Activated naive CD8-positive, alpha-beta T cell treated with anti-CD3 and anti-CD28 coated beads, Interleukin-2, amount 10 ng/mL, durations not matched to agents 7 days and 5 days (primary cell): ENCODE data around the gene RPE. TPM values are rescaled to one million over a fixed set of nuclear protein-coding genes. Genes with fewer than 3 reads are reported as not detected.
A peak's percentile ranks its signal among the peaks of the same experiment; 100 is the strongest.

Experiments used
- ATAC-seq: fragments of 150-1000 bp; cut with Tn5 transposase; one replicate; pipeline ENCODE4 v1.10.0; 2021; ENCODE audit warnings: low read depth, moderate library complexity
- POLR2A ChIA-PET: fragments of 350-600 bp; sonication (Branson Sonifier 250); formaldehyde crosslinking; loops from one replicate; lab custom pipeline; 2021; ENCODE audit warnings: antibody characterized with exemption; lab: Charles Lee
- DNase-seq: peaks from one replicate; pipeline ENCODE4 v3.0.0; 2021
- H3K27ac Mint-ChIP-seq: one replicate; pipeline ENCODE4 v1.8.0; 2022; ENCODE audit warnings: mild to moderate bottlenecking, mixed read lengths
- H3K27me3 Mint-ChIP-seq: one replicate; pipeline ENCODE4 v1.8.0; 2022; ENCODE audit warnings: mild to moderate bottlenecking, moderate library complexity, mixed read lengths
- H3K36me3 Mint-ChIP-seq: one replicate; pipeline ENCODE4 v1.8.0; 2021; ENCODE audit warnings: mild to moderate bottlenecking, mixed read lengths
- H3K4me1 Mint-ChIP-seq: one replicate; pipeline ENCODE4 v1.8.0; 2021; ENCODE audit warnings: mixed read lengths
- H3K4me3 Mint-ChIP-seq: one replicate; pipeline ENCODE4 v1.8.0; 2022; ENCODE audit warnings: mild to moderate bottlenecking, moderate library complexity, mixed read lengths
- H3K9me3 Mint-ChIP-seq: one replicate; pipeline ENCODE4 v1.8.0; 2021; ENCODE audit warnings: mixed read lengths
- total RNA-seq, 2 experiments: library from RNA; stranded (reverse); gene quantifications; one replicate each; pipeline ENCODE4 v1.2.3, GENCODE V29; 2021

RPE gene
- total RNA-seq, 2 experiments from 2014 or later = 43.2 to 46.2 TPM

DNA sequence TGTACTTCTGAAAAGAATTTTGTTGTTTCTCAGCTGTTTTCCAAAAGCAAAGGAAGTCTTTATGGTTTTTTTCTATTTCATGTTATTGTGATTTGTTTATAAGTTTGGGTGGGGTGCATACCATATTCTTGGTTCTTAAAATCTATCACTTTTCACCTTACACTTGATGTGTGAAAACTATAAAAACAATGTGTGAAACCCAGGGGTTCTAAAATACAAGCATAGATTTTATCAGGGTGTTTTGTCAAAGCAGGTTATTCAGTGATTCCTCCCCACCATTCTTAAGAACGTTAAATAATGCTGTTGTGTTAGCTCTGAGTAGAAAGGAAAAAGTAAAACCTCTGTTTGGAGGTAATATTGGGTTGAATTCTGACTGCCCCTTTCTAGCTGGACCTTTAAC lies 17.7 kb downstream of the RPE start:
- DNase-seq = no peak
- Mint-ChIP-seq H3K9me3 (no peaks in the 10 kb centered on the region), H3K27me3 (no peaks in the 10 kb centered on the region), H3K36me3 (peaks cover 30% of the 10 kb centered on the region), H3K27ac (no peak overlapping the region), H3K4me1 (peaks cover 2% of the 10 kb centered on the region), H3K4me3 (no peak overlapping the region)
- ATAC-seq = no peak
- POLR2A ChIA-PET = no interaction called here

DNA sequence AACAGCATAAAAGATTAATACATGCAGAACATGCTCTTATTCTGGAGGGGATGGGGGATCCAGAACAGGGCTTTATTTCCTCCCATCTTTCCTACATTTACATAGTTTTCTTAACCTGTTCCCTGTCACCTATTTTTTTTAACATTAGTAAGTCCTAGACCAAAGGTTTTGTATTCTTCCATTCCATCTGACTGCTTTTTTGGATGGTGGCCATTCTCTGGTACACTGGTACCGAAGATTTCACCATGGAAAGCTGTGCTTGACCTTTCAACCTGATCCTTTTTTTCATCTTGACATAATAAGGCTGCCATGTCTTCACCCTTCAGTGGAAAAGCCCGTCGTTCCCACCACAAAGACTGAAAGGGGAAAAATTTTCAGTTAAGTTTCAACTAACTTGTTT lies 20.4 kb downstream of the RPE start:
- POLR2A ChIA-PET = no interaction called here
- Mint-ChIP-seq H3K4me1 (no peaks in the 10 kb centered on the region), H3K36me3 (peaks cover 31% of the 10 kb centered on the region), H3K9me3 (no peaks in the 10 kb centered on the region), H3K4me3 (no peak overlapping the region), H3K27me3 (no peaks in the 10 kb centered on the region), H3K27ac (no peak overlapping the region)
- ATAC-seq = no peak
- DNase-seq = no peak

DNA sequence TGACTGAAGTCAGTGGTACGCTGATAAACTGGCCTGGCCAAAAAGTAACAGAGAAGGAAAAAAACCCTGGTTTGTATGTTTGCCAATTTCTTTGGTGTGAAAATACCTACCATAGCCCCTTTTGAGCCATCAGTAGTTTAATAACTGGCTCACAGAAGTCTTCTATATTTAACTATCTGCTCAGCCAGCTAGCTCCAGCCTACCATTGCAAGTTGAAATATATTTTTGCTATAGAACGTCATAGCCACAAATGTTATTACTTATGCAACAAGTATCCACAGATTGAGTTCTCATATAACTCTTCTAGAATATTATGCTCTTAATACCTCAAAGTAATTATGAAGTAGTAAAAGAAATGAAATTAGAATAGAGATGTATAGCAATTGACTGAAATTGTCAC lies 25.2 kb downstream of the RPE start:
- ATAC-seq (no peak), DNase-seq (no peak)
- Mint-ChIP-seq H3K36me3 (peaks cover 31% of the 10 kb centered on the region), H3K27ac (no peak overlapping the region), H3K27me3 (no peaks in the 10 kb centered on the region), H3K4me1 (no peaks in the 10 kb centered on the region), H3K9me3 (no peaks in the 10 kb centered on the region), H3K4me3 (no peak overlapping the region)
- POLR2A ChIA-PET = no interaction called here

DNA sequence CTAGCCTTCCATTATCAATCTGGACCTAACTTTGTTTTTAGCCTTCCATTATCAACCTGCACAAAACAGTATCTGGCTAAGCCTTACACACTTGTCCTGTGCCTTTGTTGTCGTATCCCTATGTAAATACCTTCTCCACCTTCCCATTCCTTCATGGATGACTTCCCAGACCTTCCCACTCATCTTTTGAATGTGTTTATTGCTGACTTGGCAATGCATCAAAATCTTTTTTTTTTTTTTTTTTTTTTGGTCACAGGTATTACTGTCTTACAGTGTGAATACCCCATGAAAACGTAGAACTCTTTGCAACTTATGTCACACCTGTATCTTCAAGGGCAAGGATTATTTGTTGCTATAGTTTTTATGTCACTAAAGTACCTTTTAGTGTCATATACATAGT lies 25.7 kb downstream of the RPE start:
- H3K27me3 Mint-ChIP-seq = no peaks in the 10 kb centered on the region
- no peak overlapping the region for H3K27ac Mint-ChIP-seq
- no peaks in the 10 kb centered on the region for H3K4me1 Mint-ChIP-seq
- no peak for ATAC-seq
- POLR2A ChIA-PET = no interaction called here
- H3K4me3 Mint-ChIP-seq = no peak overlapping the region
- no peaks in the 10 kb centered on the region for H3K9me3 Mint-ChIP-seq
- H3K36me3 Mint-ChIP-seq = peaks cover 29% of the 10 kb centered on the region
- no peak for DNase-seq

DNA sequence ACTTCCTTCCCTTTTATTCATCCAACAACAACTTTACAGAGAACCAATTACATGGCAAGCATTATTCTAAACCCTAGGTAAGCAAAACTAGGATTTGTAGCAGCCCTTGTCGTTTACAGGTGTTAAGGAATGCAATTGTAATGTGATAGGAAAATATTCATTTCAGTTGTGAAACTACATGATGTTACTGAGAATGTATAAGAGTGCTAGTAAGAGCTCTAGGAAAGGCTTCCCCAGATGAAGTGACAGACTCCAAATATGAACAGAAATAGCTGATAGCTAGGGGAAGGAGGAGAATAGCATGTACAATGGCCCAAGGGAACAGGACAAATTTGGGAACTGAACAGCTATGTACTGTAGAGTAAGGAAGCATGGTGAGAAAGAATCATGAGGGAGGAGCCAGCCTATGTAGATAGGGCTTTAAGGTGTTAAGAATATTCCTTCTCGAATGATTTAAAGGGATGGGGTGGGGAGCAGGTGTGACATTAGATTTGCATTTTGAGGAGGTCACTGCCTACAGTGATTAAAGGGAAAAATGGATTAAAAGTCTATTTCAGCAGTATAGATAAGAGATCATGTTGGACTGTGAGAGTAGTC lies 31.7 kb downstream of the RPE start:
- H3K4me1 Mint-ChIP-seq = no peaks in the 10 kb centered on the region

DNA sequence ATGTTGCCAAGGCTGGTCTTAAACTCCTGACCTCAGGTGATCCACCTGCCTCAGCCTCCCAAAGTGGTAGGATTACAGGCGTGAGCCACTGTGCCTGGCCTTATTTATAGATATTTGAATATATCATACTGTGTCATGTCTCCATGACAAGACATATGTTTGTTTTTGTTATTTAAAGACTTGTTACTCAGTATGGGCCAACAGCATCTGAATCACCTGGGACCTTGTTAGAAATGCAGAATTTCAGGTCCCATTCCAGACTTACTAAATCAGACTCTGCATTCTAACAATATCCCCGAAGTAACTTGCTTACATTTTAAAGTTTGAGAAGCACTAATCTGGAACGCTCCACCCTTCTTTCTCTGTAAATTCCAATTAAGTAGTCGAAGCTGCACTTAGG lies 33.2 kb downstream of the RPE start:
- Mint-ChIP-seq H3K27me3 (no peaks in the 10 kb centered on the region), H3K9me3 (no peaks in the 10 kb centered on the region), H3K27ac (peak overlapping the region; percentile 25), H3K36me3 (peaks cover 17% of the 10 kb centered on the region), H3K4me1 (no peaks in the 10 kb centered on the region), H3K4me3 (no peak overlapping the region)
- DNase-seq (no peak), ATAC-seq (no peak)
- POLR2A ChIA-PET = no interaction called here

More for the DNA sequence above, 31.7 kb downstream of the RPE start:
- no peaks in the 10 kb centered on the region for H3K27me3 Mint-ChIP-seq
- POLR2A ChIA-PET = no interaction called here
- H3K27ac Mint-ChIP-seq = no peak overlapping the region
- no peak overlapping the region for H3K4me3 Mint-ChIP-seq
- ATAC-seq (no peak), DNase-seq (no peak)
- H3K36me3 Mint-ChIP-seq = peaks cover 19% of the 10 kb centered on the region
- no peaks in the 10 kb centered on the region for H3K9me3 Mint-ChIP-seq

DNA sequence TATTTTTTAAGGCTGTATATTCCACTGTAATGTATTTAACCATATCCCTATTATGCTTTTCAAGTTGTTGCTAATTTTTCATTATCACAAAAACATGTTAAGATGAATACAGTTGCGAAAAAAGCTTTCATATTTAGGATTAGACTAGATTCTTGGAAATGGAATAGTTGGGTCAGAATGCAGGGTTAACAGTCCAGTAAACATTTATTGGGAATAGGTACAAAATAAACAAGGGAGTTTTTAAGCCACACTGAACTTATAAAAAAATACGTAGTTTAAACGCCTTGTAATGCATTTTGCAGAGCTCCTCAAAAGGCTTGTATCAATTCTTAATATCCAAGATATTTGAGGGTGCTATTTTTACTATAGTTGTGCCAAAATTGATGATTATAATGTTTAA lies 35.6 kb downstream of the RPE start:
- DNase-seq (no peak), ATAC-seq (no peak)
- Mint-ChIP-seq H3K27me3 (no peaks in the 10 kb centered on the region), H3K4me1 (no peaks in the 10 kb centered on the region), H3K36me3 (peaks cover 9% of the 10 kb centered on the region), H3K27ac (no peak overlapping the region), H3K4me3 (no peak overlapping the region), H3K9me3 (no peaks in the 10 kb centered on the region)
- POLR2A ChIA-PET = no interaction called here

DNA sequence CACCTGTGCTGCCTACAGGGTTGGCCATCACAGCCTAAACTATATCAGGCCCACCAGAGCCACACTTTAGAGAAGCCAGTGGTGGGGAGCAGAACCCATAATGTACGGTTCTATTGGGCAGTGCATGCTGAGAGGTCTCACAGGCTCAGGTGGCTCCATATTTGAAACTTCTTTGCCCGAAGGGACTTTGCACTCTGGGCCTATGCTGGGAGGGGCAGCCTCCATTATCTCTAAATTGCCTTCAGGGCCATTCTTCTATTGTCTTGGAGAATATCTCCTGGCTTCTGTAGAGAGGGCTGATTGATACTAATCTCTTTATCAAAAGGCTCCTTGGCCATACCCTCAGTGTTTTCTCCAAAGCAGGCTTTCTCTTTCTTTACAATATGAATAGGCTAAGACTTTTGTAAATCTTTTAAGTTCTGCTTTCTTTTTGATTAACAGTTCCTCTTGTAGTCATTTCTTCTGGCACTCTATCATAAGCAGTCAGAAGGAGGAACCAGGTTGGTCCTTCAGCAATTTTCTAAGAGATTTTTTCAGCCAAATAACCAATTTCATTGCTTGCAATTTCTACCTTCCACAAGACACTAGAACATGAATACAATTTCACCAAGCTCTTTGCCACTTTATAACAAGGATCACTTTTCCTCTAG lies 44.5 kb downstream of the RPE start:
- peaks cover 19% of the 10 kb centered on the region for H3K36me3 Mint-ChIP-seq
- H3K27ac Mint-ChIP-seq = no peak overlapping the region
- no peaks in the 10 kb centered on the region for H3K4me1 Mint-ChIP-seq
- no peak overlapping the region for H3K4me3 Mint-ChIP-seq
- ATAC-seq = no peak
- H3K9me3 Mint-ChIP-seq = peaks cover 2% of the 10 kb centered on the region
- DNase-seq = no peak
- H3K27me3 Mint-ChIP-seq = no peaks in the 10 kb centered on the region
- POLR2A ChIA-PET = no interaction called here

DNA sequence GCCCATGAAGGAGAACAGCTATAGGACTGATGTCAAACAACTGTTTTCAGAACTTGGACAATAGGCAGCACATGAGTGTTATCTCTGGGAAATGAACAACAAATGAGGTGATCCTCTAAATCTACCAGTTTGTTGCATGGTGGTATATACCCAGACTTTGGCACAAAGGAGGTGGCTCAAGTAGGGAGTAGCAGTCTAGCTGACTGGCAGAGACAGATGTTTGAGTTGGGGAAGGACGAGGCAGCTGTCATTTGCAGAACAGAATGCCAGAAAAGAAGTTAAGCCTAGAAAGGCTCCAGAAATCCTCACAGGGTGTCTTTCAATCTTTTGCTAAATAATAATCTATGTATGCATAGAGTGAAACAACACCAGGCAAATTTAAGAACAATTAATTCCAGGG lies 47.4 kb downstream of the RPE start:
- H3K27me3 Mint-ChIP-seq = no peaks in the 10 kb centered on the region
- DNase-seq = no peak
- peaks cover 5% of the 10 kb centered on the region for H3K9me3 Mint-ChIP-seq
- H3K4me3 Mint-ChIP-seq = no peak overlapping the region
- H3K4me1 Mint-ChIP-seq = no peaks in the 10 kb centered on the region
- H3K36me3 Mint-ChIP-seq = peaks cover 26% of the 10 kb centered on the region
- H3K27ac Mint-ChIP-seq = no peak overlapping the region
- POLR2A ChIA-PET = no interaction called here
- ATAC-seq = no peak

DNA sequence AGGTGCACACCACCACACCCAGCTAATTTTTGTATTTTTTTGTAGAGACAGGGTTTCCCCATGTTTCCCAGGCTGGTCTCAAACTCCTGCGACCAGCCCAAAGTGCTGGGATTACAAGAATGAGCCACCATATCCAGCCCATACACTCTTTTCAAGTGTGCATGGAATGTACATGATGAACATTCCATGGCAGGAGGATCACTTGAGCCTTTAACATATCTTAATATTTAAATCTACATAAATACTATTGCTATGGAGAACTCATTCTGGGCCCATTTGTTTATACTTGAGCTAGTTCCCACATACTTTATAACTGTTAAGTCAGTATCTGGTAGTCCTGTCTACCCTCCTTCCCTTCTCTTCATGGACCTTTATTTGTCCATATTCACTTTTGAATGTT lies 48.4 kb downstream of the RPE start:
- Mint-ChIP-seq H3K4me3 (no peak overlapping the region), H3K36me3 (peaks cover 26% of the 10 kb centered on the region), H3K9me3 (peaks cover 8% of the 10 kb centered on the region), H3K27me3 (no peaks in the 10 kb centered on the region), H3K4me1 (no peaks in the 10 kb centered on the region), H3K27ac (no peak overlapping the region)
- ATAC-seq = no peak
- POLR2A ChIA-PET = no interaction called here
- DNase-seq = no peak

DNA sequence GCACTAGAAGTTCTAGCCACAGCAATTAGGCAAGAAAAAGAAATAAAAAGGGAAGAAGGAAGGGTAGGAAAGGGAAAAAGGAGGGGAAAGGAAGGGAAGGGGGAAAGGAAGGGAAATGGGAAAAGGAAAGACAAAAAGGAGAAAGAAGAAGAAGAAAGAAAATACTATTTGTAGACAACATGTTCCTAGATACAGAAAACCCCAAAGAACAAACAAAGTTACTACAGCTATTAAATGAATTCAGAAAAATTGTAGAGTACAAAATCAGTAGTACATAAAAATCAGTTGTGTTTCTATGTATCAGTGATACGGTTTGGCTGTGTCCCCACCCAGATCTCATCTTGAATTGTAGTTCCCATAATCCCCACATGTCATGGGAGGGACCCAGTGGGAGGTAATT lies 52.3 kb downstream of the RPE start:
- POLR2A ChIA-PET = no interaction called here
- ATAC-seq = no peak
- Mint-ChIP-seq H3K27ac (no peak overlapping the region), H3K27me3 (no peaks in the 10 kb centered on the region), H3K9me3 (peaks cover 11% of the 10 kb centered on the region), H3K4me1 (no peaks in the 10 kb centered on the region), H3K4me3 (no peak overlapping the region), H3K36me3 (peaks cover 15% of the 10 kb centered on the region)
- DNase-seq = no peak

DNA sequence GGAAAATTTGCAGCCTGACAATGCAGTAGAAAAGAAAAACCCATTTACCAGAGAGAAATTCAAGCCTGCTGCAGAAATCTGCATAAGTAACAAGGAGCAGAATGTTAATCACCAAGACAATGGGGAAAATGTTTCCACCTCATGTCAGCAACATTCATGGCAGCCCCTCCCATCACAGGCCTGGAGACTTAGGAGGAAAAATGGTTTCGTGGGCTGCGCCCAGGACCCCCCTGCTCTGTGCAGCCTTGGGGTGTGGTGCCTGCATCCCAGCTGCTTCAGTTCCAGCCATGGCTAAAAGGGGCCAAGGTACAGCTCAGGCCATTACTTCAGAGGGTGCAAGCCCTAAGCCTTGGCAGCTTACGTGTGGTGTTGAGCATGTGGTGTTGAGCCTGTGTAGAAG lies 53.4 kb downstream of the RPE start:
- DNase-seq = no peak
- H3K36me3 Mint-ChIP-seq = peaks cover 15% of the 10 kb centered on the region
- H3K4me3 Mint-ChIP-seq = no peak overlapping the region
- POLR2A ChIA-PET = no interaction called here
- H3K27ac Mint-ChIP-seq = no peak overlapping the region
- H3K27me3 Mint-ChIP-seq = no peaks in the 10 kb centered on the region
- no peak for ATAC-seq
- no peaks in the 10 kb centered on the region for H3K4me1 Mint-ChIP-seq
- peaks cover 11% of the 10 kb centered on the region for H3K9me3 Mint-ChIP-seq

DNA sequence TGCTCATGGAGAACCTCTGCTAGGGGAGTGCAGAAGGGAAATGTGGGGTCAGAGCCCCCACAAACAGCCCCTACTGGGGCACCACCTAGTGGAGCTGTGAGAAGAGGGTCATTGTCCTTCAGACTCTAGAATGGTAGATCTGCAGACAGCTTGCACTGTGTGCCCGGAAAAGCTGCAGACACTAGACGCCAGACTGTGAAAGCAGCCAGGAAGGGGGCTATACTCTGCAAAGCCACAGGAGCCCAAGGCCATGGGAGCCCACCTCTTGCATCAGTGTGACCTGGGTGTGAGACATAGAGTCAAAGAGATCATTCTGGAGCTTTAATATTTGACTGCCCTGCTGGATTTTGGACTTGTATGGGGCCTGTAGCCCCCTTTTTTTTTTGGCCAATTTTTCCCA lies 60.9 kb downstream of the RPE start:
- Mint-ChIP-seq H3K27me3 (no peaks in the 10 kb centered on the region), H3K4me3 (no peak overlapping the region), H3K27ac (no peak overlapping the region), H3K4me1 (no peaks in the 10 kb centered on the region), H3K9me3 (no peaks in the 10 kb centered on the region), H3K36me3 (no peaks in the 10 kb centered on the region)
- POLR2A ChIA-PET = no interaction called here
- ATAC-seq = no peak
- no peak for DNase-seq
